Body of pancreas (tissue), 4 donors: ENCODE data around the gene PNLDC1. TPM values are rescaled to one million over a fixed set of nuclear protein-coding genes. Genes with fewer than 3 reads are reported as not detected.
A peak's percentile ranks its signal among the peaks of the same experiment; 100 is the strongest.
"Not testable (repeated sequence)": the region's sequence is repeated elsewhere in the genome, so short reads cannot be mapped to it uniquely, and the experiment has no call there.

ENCODE experiments used
- ATAC-seq: fragments of 150-250 bp; one replicate; pipeline ENCODE4 v1.9.1; 2016
- DNase-seq, 4 donors: peaks; one replicate each; pipeline ENCODE4 v3.0.0-alpha.2; 2019
- H3K27ac ChIP-seq, 4 donors: fragments of 200-600 bp; sonication (generic); 1 replicate in 3 of 4; 2 replicates in 1 of 4; pipeline versions ENCODE4 v1.5.1 to v1.6.1; 2016 to 2019; ENCODE audit warnings: mild to moderate bottlenecking in 1 of 4, mixed read lengths in 1 of 4, moderate library complexity in 1 of 4
- H3K27me3 ChIP-seq, 2 donors: fragments of 200-600 bp; sonication (generic); one replicate each; pipeline ENCODE4 v1.6.0; 2016; ENCODE audit warnings: mild to moderate bottlenecking in 1 of 2
- H3K36me3 ChIP-seq, 2 donors: fragments of 200-600 bp; sonication (generic); replicated peaks in 1 of 2; 2 replicates each; pipeline ENCODE4 v1.5.1; 2016; ENCODE audit warnings: low read depth in 2 of 2; ENCODE audit not compliant: insufficient read depth in 1 of 2
- H3K4me1 ChIP-seq: fragments of 200-600 bp; sonication (generic); one replicate; pipeline ENCODE4 v1.6.0; 2016
- H3K4me3 ChIP-seq, 2 donors: fragments of 200-600 bp; sonication (generic); 1 replicate in 1 of 2; 2 replicates in 1 of 2; pipeline ENCODE4 v1.5.1; 2016 to 2019
- H3K9me3 ChIP-seq, 3 donors: fragments of 200-600 bp; sonication (generic); 1 replicate in 2 of 3; 2 replicates in 1 of 3; pipeline ENCODE4 v1.5.1; 2016
- CTCF ChIP-seq, 7 experiments: fragments of 450-650 bp in 4 of 7; fragments of 200-600 bp in 3 of 7; sonication (generic) in 3 of 7; IDR thresholded peaks; one replicate each; pipeline ENCODE4 v1.5.1; 2016 to 2019; ENCODE audit warnings: antibody characterized with exemption in 7 of 7
- POLR2A ChIP-seq, 3 donors: fragments of 450-650 bp; IDR thresholded peaks; one replicate each; pipeline ENCODE4 v1.6.1; 2016; ENCODE audit warnings: antibody characterized with exemption in 3 of 3, mild to moderate bottlenecking in 2 of 3
- WGBS, 2 donors: methylation state at CpG; one replicate each; pipeline ENCODE4 v1.1.5; 2017; 5-methylcytosine and 5-hydroxymethylcytosine counted together
- intact Hi-C: fragments of 100-400 bp; cut with DNase I; formaldehyde crosslinking; loops from one replicate; pipeline ENCODE4 v1.15.1; 2023
- small RNA-seq: library from RNA; depleted of rRNA; stranded (forward); fragments of <200 nt; gene quantifications from one replicate; pipeline ENCODE3, GENCODE V24; 2016
- total RNA-seq, 2 donors: library from RNA; depleted of rRNA; stranded (reverse); fragments of >200 nt; gene quantifications; one replicate each; pipeline ENCODE4 v1.1.0, GENCODE V29; 2016

The PNLDC1 gene
- total RNA-seq, 2 donors from 2014 or later = 0.52 TPM; not detected in 1

GRCh38 chr6:159862103-159862502 lies 62.0 kb downstream of the PNLDC1 start:
- no peak overlapping the region for H3K4me3 ChIP-seq
- no peaks in the 10 kb centered on the region for H3K4me1 ChIP-seq
- ATAC-seq (no peak), DNase-seq (no peak)
- H3K27ac ChIP-seq = no peak overlapping the region
- TF ChIP-seq CTCF (IDR thresholded peaks at IDR 0.05) (no peak), POLR2A (IDR thresholded peaks at IDR 0.05) (no peak)
- 61 to 72% methylated on average over 5 of the region's 5 CpGs for WGBS, 2 donors
- intact Hi-C loops = loop anchor here (10.0 kb wide), 1 partner anchor 593 kb away; no protein-coding TSS in a partner anchor
- H3K27me3 ChIP-seq = no peaks in the 10 kb centered on the region
- no peaks in the 10 kb centered on the region for H3K36me3 ChIP-seq
- H3K9me3 ChIP-seq = no peaks in the 10 kb centered on the region

- TF ChIP-seq CTCF (IDR thresholded peaks at IDR 0.05) = peak; percentile 27 to 80 (median 67)
- WGBS, 2 donors = 21 to 22% methylated on average over 5 of the region's 5 CpGs
- peak; percentile 54 to 69 (median 57) for DNase-seq
- not testable (repeated sequence) for H3K27ac ChIP-seq, H3K27me3 ChIP-seq, H3K9me3 ChIP-seq, H3K36me3 ChIP-seq, H3K4me1 ChIP-seq, H3K4me3 ChIP-seq
- intact Hi-C loops = loop anchor here (10.0 kb wide), 1 partner anchor 591 kb away; no protein-coding TSS in a partner anchor
- ATAC-seq = peak; percentile 79
Observed at GRCh38 chr6:159863341-159863740, 63.3 kb downstream of the PNLDC1 start.

GRCh38 chr6:159865226-159865920 lies 65.3 kb downstream of the PNLDC1 start:
- no peak overlapping the region for H3K27ac ChIP-seq
- DNase-seq = no peak
- no peaks in the 10 kb centered on the region for H3K36me3 ChIP-seq
- H3K4me1 ChIP-seq = no peaks in the 10 kb centered on the region
- ATAC-seq = no peak
- intact Hi-C loops = loop anchor here (10.0 kb wide), 1 partner anchor 589 kb away; no protein-coding TSS in a partner anchor
- H3K27me3 ChIP-seq = no peaks in the 10 kb centered on the region
- WGBS, 2 donors = 76 to 90% methylated on average over 10 to 12 of the region's 12 CpGs
- H3K9me3 ChIP-seq = no peaks in the 10 kb centered on the region
- H3K4me3 ChIP-seq = no peak overlapping the region
- TF ChIP-seq CTCF (IDR thresholded peaks at IDR 0.05) (no peak), POLR2A (IDR thresholded peaks at IDR 0.05) (no peak)

GRCh38 chr6:159866286-159867247 lies 66.5 kb downstream of the PNLDC1 start:
- WGBS, 2 donors = 87 to 91% methylated on average over 20 to 22 of the region's 28 CpGs
- no peak for TF ChIP-seq CTCF (IDR thresholded peaks at IDR 0.05)
- no peak for TF ChIP-seq POLR2A (IDR thresholded peaks at IDR 0.05)
- no peaks in the 10 kb centered on the region for H3K36me3 ChIP-seq
- DNase-seq (no peak), ATAC-seq (no peak)
- H3K4me3 ChIP-seq = no peak overlapping the region
- intact Hi-C loops = loop anchor here (10.0 kb wide), 1 partner anchor 588 kb away; no protein-coding TSS in a partner anchor
- no peak overlapping the region for H3K27ac ChIP-seq
- no peaks in the 10 kb centered on the region for H3K27me3 ChIP-seq
- no peaks in the 10 kb centered on the region for H3K4me1 ChIP-seq
- no peaks in the 10 kb centered on the region for H3K9me3 ChIP-seq

Small RNAs within 50 kb of the gene (small RNA-seq; reads per million reads assigned to genes)
- gene SNORA20 = 21.9 reads per million, percentile 94 among the genes with 10 or more reads in this experiment
- not detected for gene SNORA29

Other genes starting within 250 kb of the PNLDC1 start
- gene SOD2, start 107.0 kb upstream of the PNLDC1 start, total RNA-seq = 100 to 1,000 TPM in 1 of 2 donors, 10 to 100 TPM in 1; 70.5 to 171 TPM
- 10 to 100 TPM; 56.8 to 58.7 TPM for gene WTAP, start 72.8 kb upstream of the PNLDC1 start, total RNA-seq
- gene ACAT2, start 38.2 kb upstream of the PNLDC1 start, total RNA-seq = 10 to 100 TPM in 1 of 2 donors, 1 to 10 TPM in 1; 7.3 to 16.2 TPM
- 10 to 100 TPM; 55.7 to 81.5 TPM for gene TCP1, start 10.7 kb upstream of the PNLDC1 start, total RNA-seq
- 10 to 100 TPM; 35.0 to 84.0 TPM for gene MRPL18, start 9.8 kb upstream of the PNLDC1 start, total RNA-seq
- not detected for gene MAS1, start 90.7 kb downstream of the PNLDC1 start, total RNA-seq
- gene IGF2R, start 168.8 kb downstream of the PNLDC1 start, total RNA-seq = 10 to 100 TPM; 50.8 TPM